Astrocyte of the spinal cord (primary cell): ENCODE results near the gene DOCK3.
A peak's percentile ranks its signal among the peaks of the same experiment; 100 is the strongest.

Experiments
- DNase-seq: peaks from one replicate; pipeline ENCODE4 v3.0.0; 2011; ENCODE audit warnings: low read depth, low spot score
- H3K4me3 ChIP-seq: 2 replicates; pipeline ENCODE4 v1.5.1; 2011; ENCODE audit warnings: low read depth, mild to moderate bottlenecking, low read length, moderate library complexity
- in situ Hi-C: cut with HindIII; loops from 2 replicates; pipeline ENCODE4 v1.10.0; 2017; ENCODE audit warnings: low sequenced_read_pairs
- TF ChIP-seq, protein P1 (sequence below): IDR thresholded peaks from 2 replicates; pipeline ENCODE4 v1.5.1; 2012; ENCODE audit warnings: low read depth, mild to moderate bottlenecking, low read length, inconsistent platforms

The DOCK3 gene

GRCh38 chr3:51390246-51391074 lies 715.7 kb downstream of the DOCK3 start:
- H3K4me3 ChIP-seq: peak overlapping the region; percentile 28
- no peak for DNase-seq
- TF ChIP-seq, protein P1, sequence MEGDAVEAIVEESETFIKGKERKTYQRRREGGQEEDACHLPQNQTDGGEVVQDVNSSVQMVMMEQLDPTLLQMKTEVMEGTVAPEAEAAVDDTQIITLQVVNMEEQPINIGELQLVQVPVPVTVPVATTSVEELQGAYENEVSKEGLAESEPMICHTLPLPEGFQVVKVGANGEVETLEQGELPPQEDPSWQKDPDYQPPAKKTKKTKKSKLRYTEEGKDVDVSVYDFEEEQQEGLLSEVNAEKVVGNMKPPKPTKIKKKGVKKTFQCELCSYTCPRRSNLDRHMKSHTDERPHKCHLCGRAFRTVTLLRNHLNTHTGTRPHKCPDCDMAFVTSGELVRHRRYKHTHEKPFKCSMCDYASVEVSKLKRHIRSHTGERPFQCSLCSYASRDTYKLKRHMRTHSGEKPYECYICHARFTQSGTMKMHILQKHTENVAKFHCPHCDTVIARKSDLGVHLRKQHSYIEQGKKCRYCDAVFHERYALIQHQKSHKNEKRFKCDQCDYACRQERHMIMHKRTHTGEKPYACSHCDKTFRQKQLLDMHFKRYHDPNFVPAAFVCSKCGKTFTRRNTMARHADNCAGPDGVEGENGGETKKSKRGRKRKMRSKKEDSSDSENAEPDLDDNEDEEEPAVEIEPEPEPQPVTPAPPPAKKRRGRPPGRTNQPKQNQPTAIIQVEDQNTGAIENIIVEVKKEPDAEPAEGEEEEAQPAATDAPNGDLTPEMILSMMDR: no peak
- in situ Hi-C loops: no loop called here

- in situ Hi-C loops: no loop called here
- TF ChIP-seq, protein P1: peak; percentile 87
These were observed 716.4 kb downstream of the DOCK3 start, which contains the start of gene RBM15B for GRCh38 chr3:51391075-51391565. RBM15B (plus strand) TSS chr3:51391285; CDS start chr3:51391400, 115 bp downstream.

DNA sequence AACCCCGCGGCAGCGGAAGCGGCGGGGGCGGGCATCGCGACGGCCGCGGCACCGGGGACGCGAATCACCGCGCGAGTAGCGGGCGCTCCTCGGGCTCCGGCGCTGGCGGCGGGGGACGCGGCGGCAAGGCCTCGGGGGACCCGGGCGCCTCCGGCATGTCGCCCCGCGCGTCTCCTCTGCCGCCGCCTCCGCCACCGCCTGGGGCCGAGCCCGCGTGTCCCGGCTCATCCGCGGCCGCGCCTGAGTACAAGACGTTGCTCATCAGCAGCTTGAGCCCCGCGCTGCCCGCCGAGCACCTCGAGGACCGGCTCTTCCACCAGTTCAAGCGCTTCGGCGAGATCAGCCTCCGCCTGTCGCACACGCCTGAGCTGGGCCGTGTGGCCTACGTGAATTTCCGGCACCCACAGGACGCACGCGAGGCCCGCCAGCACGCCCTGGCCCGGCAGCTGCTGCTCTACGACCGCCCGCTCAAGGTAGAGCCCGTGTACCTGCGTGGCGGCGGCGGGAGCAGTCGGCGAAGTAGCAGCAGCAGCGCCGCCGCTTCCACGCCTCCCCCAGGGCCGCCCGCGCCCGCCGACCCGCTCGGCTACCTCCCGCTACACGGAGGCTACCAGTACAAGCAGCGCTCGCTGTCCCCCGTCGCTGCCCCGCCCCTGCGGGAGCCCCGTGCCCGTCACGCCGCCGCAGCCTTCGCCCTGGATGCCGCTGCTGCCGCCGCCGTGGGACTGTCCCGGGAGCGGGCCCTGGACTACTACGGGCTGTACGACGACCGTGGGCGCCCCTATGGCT lies 717.0 kb downstream of the DOCK3 start:
- TF ChIP-seq, protein P1: no peak
- peak overlapping the region; percentile 62 for H3K4me3 ChIP-seq
- in situ Hi-C loops: no loop called here
- peak; percentile 39 for DNase-seq

More at GRCh38 chr3:51391075-51391565, 716.4 kb downstream of the DOCK3 start, which contains the start of gene RBM15B:
- peak; percentile 97 for DNase-seq
- peak within 1 kb of the TSS; percentile 62 for H3K4me3 ChIP-seq

DNA sequence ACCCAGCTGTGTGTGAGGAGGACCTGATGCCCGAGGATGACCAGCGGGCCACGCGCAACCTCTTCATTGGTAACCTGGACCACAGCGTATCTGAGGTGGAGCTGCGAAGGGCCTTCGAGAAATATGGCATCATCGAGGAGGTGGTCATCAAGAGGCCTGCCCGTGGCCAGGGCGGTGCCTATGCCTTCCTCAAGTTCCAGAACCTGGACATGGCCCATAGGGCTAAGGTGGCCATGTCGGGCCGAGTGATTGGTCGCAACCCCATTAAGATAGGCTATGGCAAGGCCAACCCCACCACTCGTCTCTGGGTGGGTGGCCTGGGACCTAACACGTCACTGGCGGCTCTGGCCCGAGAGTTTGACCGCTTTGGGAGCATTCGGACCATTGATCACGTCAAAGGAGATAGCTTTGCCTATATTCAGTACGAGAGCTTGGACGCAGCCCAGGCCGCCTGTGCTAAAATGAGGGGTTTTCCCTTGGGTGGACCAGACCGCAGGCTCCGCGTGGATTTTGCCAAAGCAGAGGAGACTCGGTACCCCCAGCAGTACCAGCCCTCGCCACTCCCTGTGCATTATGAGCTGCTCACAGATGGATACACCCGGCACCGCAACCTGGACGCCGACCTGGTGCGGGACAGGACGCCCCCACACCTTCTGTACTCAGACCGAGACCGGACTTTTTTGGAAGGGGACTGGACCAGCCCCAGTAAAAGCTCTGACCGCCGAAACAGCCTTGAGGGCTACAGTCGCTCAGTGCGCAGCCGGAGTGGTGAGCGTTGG lies 717.8 kb downstream of the DOCK3 start:
- DNase-seq: no peak
- in situ Hi-C loops: no loop called here
- TF ChIP-seq, protein P1: no peak
- H3K4me3 ChIP-seq: peak overlapping the region; percentile 62

DNA sequence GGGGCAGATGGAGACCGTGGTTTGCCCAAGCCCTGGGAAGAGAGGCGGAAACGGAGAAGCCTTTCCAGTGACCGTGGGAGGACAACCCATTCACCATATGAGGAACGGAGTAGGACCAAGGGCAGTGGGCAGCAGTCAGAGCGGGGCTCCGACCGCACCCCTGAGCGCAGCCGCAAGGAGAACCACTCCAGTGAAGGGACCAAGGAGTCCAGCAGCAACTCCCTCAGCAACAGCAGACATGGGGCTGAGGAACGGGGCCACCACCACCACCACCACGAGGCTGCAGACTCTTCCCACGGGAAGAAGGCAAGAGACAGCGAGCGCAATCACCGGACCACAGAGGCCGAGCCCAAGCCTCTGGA lies 718.4 kb downstream of the DOCK3 start:
- DNase-seq: no peak
- TF ChIP-seq, protein P1: no peak
- in situ Hi-C loops: no loop called here
- H3K4me3 ChIP-seq: no peak overlapping the region

DNA sequence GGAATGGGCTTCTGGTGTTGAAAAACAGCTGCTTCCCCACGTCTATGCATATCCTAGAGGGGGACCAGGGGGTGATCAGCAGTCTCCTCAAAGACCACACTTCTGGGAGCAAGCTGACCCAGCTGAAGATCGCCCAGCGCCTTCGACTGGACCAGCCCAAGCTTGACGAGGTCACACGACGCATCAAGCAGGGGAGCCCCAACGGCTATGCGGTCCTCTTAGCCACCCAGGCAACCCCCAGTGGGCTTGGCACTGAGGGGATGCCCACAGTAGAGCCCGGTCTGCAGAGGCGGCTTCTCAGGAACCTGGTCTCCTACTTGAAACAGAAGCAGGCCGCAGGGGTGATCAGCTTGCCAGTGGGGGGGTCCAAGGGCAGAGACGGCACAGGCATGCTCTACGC lies 718.8 kb downstream of the DOCK3 start:
- H3K4me3 ChIP-seq: no peak overlapping the region

More for the DNA sequence above, 718.8 kb downstream of the DOCK3 start:
- DNase-seq: no peak
- TF ChIP-seq, protein P1: no peak
- in situ Hi-C loops: no loop called here
